HK-2 (cell line): ENCODE data around the gene TMEM53.
A peak's percentile ranks its signal among the peaks of the same experiment; 100 is the strongest.
"Not testable (repeated sequence)": the region's sequence is repeated elsewhere in the genome, so short reads cannot be mapped to it uniquely, and the experiment has no call there.

Experiments used
- DNase-seq: peaks from one replicate; pipeline ENCODE4 v3.0.0-alpha.2; 2018; ENCODE audit not compliant: unreplicated experiment

Gene TMEM53

DNA sequence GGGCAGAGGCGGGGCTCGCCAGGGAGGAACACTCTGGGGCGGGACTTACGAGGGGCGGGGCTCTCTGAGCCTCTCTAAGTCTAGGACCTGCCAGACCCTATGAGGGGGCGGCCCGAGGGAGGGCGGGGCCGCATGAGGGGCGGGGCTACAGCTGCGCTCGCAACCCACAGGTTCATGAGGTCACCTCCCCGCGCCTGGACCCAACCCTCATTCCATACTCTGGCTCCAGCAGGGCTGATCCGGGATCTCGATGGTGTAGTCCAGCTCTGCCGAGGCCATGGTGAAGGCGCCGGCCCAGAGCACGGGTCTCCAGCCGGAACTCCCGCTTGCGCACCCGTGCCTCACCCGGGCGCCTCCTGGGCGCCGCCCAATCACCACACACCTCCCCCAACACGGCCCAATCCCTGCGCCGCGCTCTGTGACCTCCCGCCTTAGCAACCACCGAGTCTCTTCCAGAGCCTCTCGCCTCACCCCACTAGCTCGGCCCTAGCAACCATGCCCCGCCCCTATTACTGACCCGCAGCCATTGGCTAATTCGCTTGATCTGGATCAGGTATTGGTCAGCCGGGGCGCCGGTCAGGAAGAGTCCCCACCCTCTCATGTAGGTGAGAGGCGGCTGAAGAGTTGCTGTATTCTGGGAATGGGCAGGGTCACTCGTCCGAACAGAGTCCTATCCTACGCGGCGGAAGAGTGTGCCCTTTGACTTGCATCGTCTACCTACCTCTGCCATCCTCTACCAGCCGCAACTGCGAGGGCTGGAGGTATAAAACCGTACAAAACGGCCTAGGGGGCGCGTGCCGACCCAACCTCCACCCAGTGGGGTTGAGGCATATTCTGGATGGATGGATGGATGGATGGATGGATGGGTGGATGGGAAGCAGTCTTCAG lies at the start of gene TMEM53, which contains the start of gene ARMH1:
Gene TMEM53, minus strand, starts transcription at position 369 of the 888 bp plus-strand sequence. Its CDS starts 90 bp downstream, at position 279.
Gene ARMH1, plus strand, starts transcription at position 602 of the 888 bp plus-strand sequence. CDS start 14,984 bp downstream, outside the sequence.
- peak; percentile 99 for DNase-seq

- DNase-seq = no peak
These were observed 49.4 kb upstream of the TMEM53 start for GRCh38 chr1:44723496-44724295.

DNA sequence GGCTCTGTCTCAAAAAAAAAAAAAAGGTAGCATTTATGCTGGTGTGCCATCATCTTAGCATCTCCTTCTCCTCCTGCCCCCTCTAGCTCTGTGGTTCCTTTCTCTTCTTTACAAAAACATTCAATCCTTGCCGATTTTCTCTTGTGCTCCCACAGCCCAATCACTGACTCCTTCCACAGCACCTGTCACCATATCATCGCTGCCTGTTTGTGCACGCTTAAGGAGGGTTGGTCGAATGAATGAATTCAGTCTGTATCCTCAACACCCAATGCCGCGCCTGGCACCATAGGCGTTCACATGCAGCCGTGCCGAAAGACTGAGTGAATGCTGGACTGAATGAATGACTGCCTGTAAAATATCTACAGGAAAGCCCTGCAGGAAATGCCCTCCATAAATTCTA lies 48.8 kb upstream of the TMEM53 start:
- no peak for DNase-seq

GRCh38 chr1:44721485-44722361 lies 47.4 kb upstream of the TMEM53 start:
- peak; percentile 90 for DNase-seq

GRCh38 chr1:44720281-44720680 lies 46.0 kb upstream of the TMEM53 start:
- DNase-seq = no peak

DNA sequence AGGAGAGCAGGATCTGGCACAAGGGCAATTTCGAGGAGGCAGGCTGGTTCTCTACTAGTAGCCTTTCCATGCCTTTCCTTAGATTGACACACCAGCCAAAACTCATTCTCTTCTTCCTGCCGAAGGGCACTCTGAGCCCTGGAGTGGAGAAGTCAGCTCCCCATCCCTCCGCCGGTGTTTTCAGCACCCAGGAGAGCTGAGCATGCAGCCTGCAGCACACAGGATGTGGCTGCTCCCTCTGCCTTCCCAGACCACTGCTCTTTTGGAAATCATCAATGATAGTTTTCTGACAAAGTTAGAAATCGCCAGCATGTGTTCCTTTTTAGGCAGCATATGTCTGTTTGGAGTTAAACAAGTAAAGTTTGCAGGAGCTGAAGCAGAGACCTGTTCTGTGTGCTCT lies 45.0 kb upstream of the TMEM53 start:
- DNase-seq = no peak

DNA sequence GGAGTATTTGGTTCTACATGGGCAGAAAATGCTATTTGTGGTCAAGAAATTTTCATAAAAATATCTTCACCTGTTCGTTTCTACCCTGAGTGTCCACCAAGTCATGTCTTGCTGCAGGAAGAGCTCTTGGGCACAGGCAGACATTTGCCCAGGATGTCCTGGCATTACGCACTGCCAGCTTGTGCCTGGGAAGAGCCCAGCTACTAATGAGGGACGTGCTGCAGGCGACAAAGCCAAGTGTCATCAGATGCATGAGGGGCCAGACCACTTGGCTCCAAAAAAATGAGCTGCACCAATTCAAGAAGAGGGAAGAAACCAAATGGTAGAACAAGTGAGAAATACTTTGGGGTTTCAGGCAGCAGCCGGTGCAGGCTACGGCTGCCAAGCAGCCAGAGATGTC lies 43.8 kb upstream of the TMEM53 start:
- DNase-seq = no peak

DNA sequence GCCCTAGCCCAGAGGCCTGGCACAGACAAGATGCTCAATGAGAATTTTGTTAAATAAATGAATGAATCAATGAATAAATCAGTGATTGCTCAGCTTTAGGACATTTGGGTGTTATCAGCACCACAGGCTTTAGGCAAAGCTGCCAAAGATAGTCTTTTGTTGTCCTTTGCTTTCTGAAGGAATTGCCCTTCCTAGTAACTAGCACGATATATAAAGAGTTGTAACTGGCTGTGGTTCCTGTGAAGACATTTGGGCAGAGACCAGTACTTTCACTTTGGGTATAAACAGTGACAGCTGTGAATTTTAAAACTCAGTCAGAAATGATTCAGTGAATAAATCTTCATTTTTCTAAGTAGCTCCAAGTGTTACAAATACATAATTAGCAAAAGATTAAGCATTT lies 43.4 kb upstream of the TMEM53 start:
- DNase-seq = no peak

- DNase-seq = no peak
These were observed 42.9 kb upstream of the TMEM53 start for GRCh38 chr1:44717156-44717555.

DNA sequence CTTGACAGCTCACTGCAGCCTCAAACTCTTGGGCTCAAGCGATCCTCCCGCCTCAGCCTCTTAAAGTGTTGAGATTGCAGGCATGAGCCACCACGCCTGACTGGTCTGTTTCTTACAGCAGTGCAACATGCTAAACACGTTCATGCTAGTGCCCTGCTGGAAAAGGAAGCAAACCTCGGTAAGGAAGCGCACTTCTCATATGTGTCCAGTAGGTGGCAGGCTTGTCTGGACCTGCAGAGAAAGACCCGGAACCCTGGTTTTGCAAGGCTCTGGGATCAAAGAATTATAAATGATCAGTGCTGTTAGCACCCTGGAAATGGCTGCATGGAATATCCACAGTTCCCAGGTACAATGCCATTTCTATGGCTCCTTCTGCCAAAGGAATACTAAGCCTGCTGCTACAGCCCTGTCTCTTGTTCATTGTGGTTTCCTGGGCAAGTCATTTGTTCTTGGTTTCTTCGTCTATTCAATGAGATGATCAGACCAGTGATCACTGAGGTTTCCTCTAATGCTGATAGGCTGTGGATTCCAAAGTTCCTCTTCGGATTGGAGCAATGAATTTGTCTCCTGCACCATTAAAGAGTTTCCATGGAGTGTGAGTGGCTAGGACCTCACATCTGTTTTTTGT lies 40.8 kb upstream of the TMEM53 start:
- peak; percentile 65 for DNase-seq

- DNase-seq = no peak
These were observed 40.3 kb upstream of the TMEM53 start for GRCh38 chr1:44714532-44714931.

GRCh38 chr1:44713321-44713781 lies 39.1 kb upstream of the TMEM53 start:
- DNase-seq = no peak

DNA sequence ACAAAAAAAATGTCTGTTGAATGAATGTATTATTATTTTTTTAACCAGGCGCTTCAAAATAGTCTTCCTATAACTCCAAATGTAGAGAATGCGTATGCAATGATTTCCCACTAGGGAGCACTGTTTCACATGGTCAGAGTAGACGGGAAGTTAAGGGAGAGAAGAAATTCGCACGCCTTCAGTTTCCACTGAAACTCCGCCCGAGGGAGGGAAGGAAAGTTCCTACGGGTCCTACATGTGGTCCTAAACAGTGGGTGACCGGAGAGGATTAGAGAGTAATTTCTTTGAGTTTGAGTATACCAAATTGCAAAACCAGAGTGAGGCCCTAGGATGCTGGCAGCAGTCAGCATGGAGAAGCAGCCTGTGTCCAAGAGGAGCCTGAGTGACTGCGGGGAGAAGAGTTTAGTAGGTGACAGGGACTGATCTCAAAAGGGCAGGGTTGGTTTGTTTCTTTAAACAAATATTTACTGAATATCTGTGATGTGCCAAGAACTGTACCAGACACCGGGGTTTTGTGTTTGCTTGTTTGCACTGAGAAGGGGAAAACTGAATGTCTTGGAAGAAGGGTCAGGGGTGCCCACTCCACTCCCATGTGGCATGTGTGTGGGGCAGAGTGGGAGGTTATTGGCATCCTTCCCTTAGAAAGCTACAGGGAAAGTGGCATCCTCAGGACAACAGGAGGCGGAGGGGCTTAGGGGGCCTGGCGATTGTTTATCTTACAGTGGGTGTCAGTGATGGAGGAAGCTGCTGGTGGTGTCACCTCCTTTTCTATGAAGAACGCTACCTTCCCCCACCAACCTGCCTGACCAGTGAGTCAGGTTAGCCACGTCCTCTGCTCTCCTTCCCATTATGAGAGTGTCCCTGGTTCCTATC lies 33.9 kb upstream of the TMEM53 start:
- no peak for DNase-seq

DNA sequence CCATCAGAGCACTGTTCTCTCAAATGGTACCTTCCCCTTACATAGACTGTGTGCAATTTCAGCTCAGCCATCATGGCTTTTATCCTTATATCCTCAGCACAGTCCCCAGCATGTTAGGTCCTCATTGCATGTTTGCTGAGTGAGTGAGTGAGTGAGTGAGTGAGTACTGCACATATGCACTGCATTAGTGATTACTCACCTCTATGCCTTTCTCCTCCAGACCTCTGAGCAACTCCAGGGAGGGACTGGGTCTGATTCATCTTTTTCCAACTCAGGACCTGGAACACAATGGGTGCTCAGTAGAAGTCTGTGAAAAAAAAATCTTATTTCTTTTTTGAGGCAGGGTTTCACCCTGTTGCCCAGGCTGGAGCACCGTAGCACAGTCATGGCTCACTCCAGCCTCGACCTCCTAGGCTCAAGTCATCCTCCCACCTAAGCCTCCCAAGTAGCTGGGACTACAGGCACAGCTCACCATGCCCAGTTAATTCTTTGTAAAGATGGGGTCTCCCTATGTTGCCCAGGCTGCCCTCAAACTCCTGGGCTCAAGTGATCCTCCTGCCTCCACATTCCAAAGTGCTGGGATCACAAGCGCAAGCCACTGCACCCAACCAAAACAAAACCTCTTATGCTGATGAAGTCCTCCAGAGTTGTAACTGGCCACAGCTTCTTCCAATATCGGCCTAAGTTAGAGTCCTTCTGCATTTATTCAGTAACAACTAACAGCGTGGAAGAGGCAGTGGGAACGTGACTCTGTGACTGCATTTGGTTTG lies 33.0 kb upstream of the TMEM53 start:
- no peak for DNase-seq

DNA sequence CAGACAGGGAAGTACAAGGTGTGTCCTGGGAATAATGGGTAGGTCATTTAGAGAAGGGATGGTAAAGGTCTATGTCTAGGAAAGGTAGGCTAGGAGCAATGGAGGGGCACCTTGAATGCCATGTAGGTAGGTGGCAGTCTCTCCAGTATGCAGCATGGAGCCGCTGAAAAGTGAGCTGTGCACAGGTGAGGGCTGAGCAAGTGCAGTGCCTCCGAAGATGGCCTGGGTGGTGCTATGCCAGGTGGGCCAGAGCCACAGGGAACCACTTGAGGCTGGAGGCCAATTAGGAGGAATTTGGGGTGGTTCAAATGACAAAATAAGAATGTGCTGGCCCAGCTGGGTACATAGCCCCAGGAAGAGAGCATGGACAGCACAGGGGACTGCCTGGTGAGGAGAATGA lies 31.7 kb upstream of the TMEM53 start:
- DNase-seq = no peak

DNA sequence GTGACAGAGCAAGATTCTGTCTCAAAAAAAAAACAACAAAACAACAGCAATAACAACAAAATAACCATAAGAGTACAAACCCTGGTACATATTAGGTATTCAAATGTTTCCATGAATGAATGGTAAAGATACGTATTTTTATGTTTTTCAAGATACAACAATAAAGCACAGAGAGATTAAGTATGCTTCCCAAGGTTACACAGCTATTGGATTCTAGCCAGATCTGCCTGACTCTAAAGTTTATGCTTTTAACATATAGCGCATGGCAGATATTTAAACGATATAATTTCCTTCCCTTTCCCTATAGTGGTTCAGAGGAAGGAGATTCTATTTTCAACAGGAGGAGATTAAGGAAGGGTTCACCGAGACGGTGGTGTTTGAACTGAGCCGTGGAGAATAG lies 31.2 kb upstream of the TMEM53 start:
- DNase-seq = no peak

DNA sequence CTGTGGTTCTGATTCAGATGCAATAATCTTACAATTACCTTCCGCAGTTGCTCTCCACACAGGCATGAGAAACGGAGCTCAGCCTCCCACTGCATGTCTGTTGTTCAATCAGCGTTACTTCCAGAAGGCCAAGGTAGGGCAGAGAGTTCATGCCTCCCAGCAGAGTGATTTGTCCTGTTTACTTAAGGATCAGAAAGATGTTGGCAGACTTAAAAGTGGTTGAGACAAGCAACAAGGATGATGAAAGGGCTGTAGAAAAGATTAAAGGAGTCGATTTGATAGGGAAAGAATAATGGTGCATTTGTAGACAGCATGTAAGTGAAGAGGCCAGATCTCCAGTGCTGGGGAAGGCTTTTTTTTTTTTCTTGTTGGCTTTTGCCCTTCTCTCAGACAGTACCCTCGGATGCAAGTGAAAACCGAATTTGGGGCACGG lies 26.9 kb upstream of the TMEM53 start:
- no peak for DNase-seq

DNA sequence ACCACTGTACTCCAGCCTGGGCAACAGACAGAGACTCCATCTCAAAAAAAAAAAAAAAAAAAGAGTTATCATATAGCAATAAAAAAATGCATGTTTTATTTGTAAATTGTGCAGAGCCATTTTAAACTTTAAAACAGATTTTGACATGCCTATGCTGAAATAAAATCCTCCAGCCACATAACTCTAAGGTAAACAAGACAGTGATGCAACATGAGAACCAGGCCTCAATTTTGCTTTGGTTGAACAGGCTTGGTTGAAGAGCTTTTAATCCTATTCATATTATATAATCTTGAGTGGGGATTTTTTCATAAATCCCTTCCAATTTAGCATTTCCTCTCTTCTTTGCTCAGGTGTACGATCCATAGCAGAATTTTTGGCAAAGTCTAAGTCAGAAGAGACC lies 26.3 kb upstream of the TMEM53 start:
- DNase-seq = no peak

DNA sequence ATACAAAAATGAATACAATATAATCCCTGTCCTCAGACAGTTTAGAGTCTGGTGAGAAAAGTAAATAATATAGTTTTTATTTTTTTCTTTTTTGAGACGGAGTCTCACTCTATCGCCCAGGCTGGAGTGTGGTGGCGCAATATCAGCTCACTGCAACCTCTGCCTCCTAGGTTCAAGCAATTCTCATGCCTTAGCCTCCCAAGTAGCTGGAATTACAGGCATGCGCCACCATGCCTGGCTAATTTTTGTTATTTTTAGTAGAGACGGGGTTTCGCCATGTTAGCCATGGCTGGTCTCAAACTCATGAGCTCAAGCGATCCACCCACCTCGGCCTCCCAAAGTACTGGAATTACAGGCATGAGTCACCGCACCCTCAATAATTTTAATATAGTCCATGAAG lies 25.1 kb upstream of the TMEM53 start:
- not testable (repeated sequence) for DNase-seq
